ENCODE measurements around the gene NIPA2. TPM values are rescaled to one million over a fixed set of nuclear protein-coding genes. Genes with fewer than 3 reads are reported as not detected.

Gene NIPA2
- total and polyA plus RNA-seq, 4 donors: 11.7 to 31.6 (median 20.9) TPM

GRCh38 chr15:22827125-22827524 is 11.3 kb upstream of the NIPA2 start:
- Histone ChIP-seq H3K9ac (ENCODE audit: low read depth in 1 of 2, low read length in 2 of 2) (no peak overlapping the region), H3K4me1 (ENCODE audit: control insufficient read depth in 4 of 4, insufficient read depth in 4 of 4, low read length in 3 of 4) (no peaks in the 10 kb centered on the region), H3K27ac (ENCODE audit: low read depth in 1 of 2, low read length in 2 of 2) (no peak overlapping the region), H3K9me3 (ENCODE audit: control insufficient read depth in 4 of 4, low read length in 3 of 4) (no peaks in the 10 kb centered on the region), H3K27me3 (ENCODE audit: control insufficient read depth in 4 of 4, insufficient read depth in 4 of 4, low read length in 3 of 4) (no peaks in the 10 kb centered on the region), H3K4me3 (ENCODE audit: low read depth in 1 of 3, low read length in 3 of 3) (no peak overlapping the region), H3K36me3 (ENCODE audit: control insufficient read depth in 4 of 4, insufficient read depth in 3 of 4, low read depth in 1 of 4, low read length in 3 of 4) (peaks cover 0 to 27% (median 17%) of the 10 kb centered on the region in 4 donors)
- WGBS: 90% methylated on average over 1 of the region's 1 CpG
- DNase-seq (ENCODE audit: low spot score): no peak
- TF ChIP-seq MAX (IDR thresholded peaks at IDR 0.05) (no peak), ZBTB33 (IDR thresholded peaks at IDR 0.05) (no peak), SP1 (IDR thresholded peaks at IDR 0.05) (no peak), FOXA1 (IDR thresholded peaks at IDR 0.05) (no peak), GABPA (IDR thresholded peaks at IDR 0.05 in 1 of 2, conservative IDR thresholded peaks at IDR 0.05 in 1 of 2) (no peak), REST (IDR thresholded peaks at IDR 0.05) (no peak), TAF1 (conservative IDR thresholded peaks at IDR 0.05) (no peak), NR2F2 (IDR thresholded peaks at IDR 0.05) (no peak), YY1 (IDR thresholded peaks at IDR 0.05) (no peak), RXRA (IDR thresholded peaks at IDR 0.05) (no peak), HNF4A (conservative IDR thresholded peaks at IDR 0.05) (no peak), EGR1 (IDR thresholded peaks at IDR 0.05; ENCODE audit: low read depth in 2 of 2) (no peak), JUND (IDR thresholded peaks at IDR 0.05) (no peak)
- TF ChIP-seq, protein P1, sequence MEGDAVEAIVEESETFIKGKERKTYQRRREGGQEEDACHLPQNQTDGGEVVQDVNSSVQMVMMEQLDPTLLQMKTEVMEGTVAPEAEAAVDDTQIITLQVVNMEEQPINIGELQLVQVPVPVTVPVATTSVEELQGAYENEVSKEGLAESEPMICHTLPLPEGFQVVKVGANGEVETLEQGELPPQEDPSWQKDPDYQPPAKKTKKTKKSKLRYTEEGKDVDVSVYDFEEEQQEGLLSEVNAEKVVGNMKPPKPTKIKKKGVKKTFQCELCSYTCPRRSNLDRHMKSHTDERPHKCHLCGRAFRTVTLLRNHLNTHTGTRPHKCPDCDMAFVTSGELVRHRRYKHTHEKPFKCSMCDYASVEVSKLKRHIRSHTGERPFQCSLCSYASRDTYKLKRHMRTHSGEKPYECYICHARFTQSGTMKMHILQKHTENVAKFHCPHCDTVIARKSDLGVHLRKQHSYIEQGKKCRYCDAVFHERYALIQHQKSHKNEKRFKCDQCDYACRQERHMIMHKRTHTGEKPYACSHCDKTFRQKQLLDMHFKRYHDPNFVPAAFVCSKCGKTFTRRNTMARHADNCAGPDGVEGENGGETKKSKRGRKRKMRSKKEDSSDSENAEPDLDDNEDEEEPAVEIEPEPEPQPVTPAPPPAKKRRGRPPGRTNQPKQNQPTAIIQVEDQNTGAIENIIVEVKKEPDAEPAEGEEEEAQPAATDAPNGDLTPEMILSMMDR (IDR thresholded peaks at IDR 0.05; ENCODE audit: low read depth, low read length, missing input control): no peak

DNA sequence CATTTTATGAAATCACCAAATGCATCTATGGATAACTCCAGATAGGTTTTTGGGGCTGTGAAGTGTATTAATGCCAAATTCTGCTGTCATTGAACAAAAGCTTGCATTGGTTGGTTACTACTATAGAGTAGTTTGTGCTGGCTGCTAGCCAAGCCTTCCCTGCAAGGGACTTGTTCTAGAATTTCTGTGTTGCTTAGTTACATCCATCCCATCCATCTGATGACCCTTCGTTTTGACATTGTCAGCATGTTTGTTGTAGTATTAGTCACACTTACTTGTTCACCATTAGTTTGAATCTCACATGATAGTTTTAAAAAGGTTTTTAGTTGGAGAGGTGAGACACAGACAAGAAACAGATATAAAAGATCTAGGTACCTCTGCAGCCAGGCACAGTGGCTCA is 7.0 kb upstream of the NIPA2 start:
- Histone ChIP-seq H3K36me3 (ENCODE audit: control insufficient read depth in 4 of 4, insufficient read depth in 3 of 4, low read depth in 1 of 4, low read length in 3 of 4) (peaks cover 0 to 10% (median 3%) of the 10 kb centered on the region in 4 donors), H3K4me1 (ENCODE audit: control insufficient read depth in 4 of 4, insufficient read depth in 4 of 4, low read length in 3 of 4) (no peaks in the 10 kb centered on the region), H3K4me3 (ENCODE audit: low read depth in 1 of 3, low read length in 3 of 3) (no peak overlapping the region), H3K9me3 (ENCODE audit: control insufficient read depth in 4 of 4, low read length in 3 of 4) (no peaks in the 10 kb centered on the region), H3K9ac (ENCODE audit: low read depth in 1 of 2, low read length in 2 of 2) (no peak overlapping the region), H3K27ac (ENCODE audit: low read depth in 1 of 2, low read length in 2 of 2) (no peak overlapping the region), H3K27me3 (ENCODE audit: control insufficient read depth in 4 of 4, insufficient read depth in 4 of 4, low read length in 3 of 4) (no peaks in the 10 kb centered on the region)
- DNase-seq (ENCODE audit: low spot score): no peak
- WGBS: 83% methylated on average over 1 of the region's 1 CpG
- no peak for TF ChIP-seq TAF1 (conservative IDR thresholded peaks at IDR 0.05)
- no peak for TF ChIP-seq GABPA (IDR thresholded peaks at IDR 0.05 in 1 of 2, conservative IDR thresholded peaks at IDR 0.05 in 1 of 2)
- TF ChIP-seq YY1 (IDR thresholded peaks at IDR 0.05): no peak
- TF ChIP-seq, protein P2, sequence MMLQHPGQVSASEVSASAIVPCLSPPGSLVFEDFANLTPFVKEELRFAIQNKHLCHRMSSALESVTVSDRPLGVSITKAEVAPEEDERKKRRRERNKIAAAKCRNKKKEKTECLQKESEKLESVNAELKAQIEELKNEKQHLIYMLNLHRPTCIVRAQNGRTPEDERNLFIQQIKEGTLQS (IDR thresholded peaks at IDR 0.05): no peak
- TF ChIP-seq HNF4G (IDR thresholded peaks at IDR 0.05): no peak
- no peak for TF ChIP-seq JUND (IDR thresholded peaks at IDR 0.05)
- TF ChIP-seq RAD21 (IDR thresholded peaks at IDR 0.05): no peak
